GF-D8 (cell line): ENCODE data around the gene NUTF2.

Experiments used
- DNase-seq: peaks from one replicate; lab custom pipeline; 2025; lab: John Stamatoyannopoulos, UW

Gene NUTF2

GRCh38 chr16:67837811-67838210, 8.9 kb upstream of the NUTF2 start:
- no peak for DNase-seq

- no peak for DNase-seq
Measured at GRCh38 chr16:67841198-67841815, 5.4 kb upstream of the NUTF2 start.

GRCh38 chr16:67841816-67842508, 4.8 kb upstream of the NUTF2 start, which contains the start of gene THAP11:
TSS of gene THAP11 (plus strand) at chr16:67842320. CDS start at chr16:67842555, 235 bp downstream.
- DNase-seq, result peak; percentile 81

- no peak for DNase-seq
Measured at GRCh38 chr16:67842509-67843342, 4.0 kb upstream of the NUTF2 start.

GRCh38 chr16:67843343-67843765, 3.4 kb upstream of the NUTF2 start:
- no peak for DNase-seq

GRCh38 chr16:67844497-67844896, 2.2 kb upstream of the NUTF2 start:
- DNase-seq, result no peak

- no peak for DNase-seq
Measured at GRCh38 chr16:67845291-67846062, 1.3 kb upstream of the NUTF2 start.

GRCh38 chr16:67846063-67846319, 742 bp upstream of the NUTF2 start:
- DNase-seq, result no peak

- DNase-seq, result no peak
Measured at GRCh38 chr16:67847064-67847861, 530 bp downstream of the NUTF2 start, which contains the start of gene CENPT. TSS of gene CENPT (minus strand) at chr16:67847693. CDS start at chr16:67833859, 13,834 bp downstream.

GRCh38 chr16:67848118-67848517, 1.4 kb downstream of the NUTF2 start:
- DNase-seq, result no peak

GRCh38 chr16:67853670-67854069, 6.9 kb downstream of the NUTF2 start:
- DNase-seq, result no peak

GRCh38 chr16:67855789-67856188, 9.1 kb downstream of the NUTF2 start:
- no peak for DNase-seq

GRCh38 chr16:67856927-67857546, 10.3 kb downstream of the NUTF2 start:
- no peak for DNase-seq

GRCh38 chr16:67857547-67858233, 11.0 kb downstream of the NUTF2 start:
- DNase-seq, result no peak

GRCh38 chr16:67858500-67858899, 11.8 kb downstream of the NUTF2 start:
- no peak for DNase-seq

- DNase-seq, result no peak
Measured at GRCh38 chr16:67860589-67861398, 14.1 kb downstream of the NUTF2 start.

GRCh38 chr16:67861877-67862276, 15.1 kb downstream of the NUTF2 start:
- no peak for DNase-seq

- no peak for DNase-seq
Measured at GRCh38 chr16:67862623-67863583, 16.2 kb downstream of the NUTF2 start.
